ENCODE data around the gene SPCS3.
"Not testable (repeated sequence)": the region's sequence is repeated elsewhere in the genome, so short reads cannot be mapped to it uniquely, and the experiment has no call there.

Gene SPCS3

DNA sequence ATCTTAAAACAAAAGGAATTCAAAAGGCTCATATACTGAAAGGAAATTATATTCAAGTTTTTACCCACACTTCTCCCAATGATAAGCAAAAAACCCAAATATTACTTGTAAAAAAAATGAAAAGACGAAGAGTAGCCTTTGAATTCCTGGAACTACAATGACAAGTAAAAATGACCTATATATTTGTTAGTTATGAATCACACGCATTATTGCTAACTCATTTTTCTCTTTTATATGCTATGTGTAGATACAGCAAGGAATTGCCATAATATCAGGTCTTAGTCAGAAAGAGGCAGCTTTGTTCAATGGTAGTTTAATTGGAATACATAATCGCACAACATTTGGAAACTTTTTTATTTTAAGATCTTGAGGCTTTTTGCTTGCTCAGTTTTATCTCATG is 28.0 kb upstream of the SPCS3 start:
- DNase-seq (ENCODE audit: low read depth), result no peak
- no peak overlapping the region for H3K4me3 ChIP-seq (ENCODE audit: low read depth, low read length)
- TF ChIP-seq, protein P1, sequence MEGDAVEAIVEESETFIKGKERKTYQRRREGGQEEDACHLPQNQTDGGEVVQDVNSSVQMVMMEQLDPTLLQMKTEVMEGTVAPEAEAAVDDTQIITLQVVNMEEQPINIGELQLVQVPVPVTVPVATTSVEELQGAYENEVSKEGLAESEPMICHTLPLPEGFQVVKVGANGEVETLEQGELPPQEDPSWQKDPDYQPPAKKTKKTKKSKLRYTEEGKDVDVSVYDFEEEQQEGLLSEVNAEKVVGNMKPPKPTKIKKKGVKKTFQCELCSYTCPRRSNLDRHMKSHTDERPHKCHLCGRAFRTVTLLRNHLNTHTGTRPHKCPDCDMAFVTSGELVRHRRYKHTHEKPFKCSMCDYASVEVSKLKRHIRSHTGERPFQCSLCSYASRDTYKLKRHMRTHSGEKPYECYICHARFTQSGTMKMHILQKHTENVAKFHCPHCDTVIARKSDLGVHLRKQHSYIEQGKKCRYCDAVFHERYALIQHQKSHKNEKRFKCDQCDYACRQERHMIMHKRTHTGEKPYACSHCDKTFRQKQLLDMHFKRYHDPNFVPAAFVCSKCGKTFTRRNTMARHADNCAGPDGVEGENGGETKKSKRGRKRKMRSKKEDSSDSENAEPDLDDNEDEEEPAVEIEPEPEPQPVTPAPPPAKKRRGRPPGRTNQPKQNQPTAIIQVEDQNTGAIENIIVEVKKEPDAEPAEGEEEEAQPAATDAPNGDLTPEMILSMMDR (IDR thresholded peaks at IDR 0.05; ENCODE audit: control insufficient read depth, extremely low read depth, insufficient read depth), result no peak

DNA sequence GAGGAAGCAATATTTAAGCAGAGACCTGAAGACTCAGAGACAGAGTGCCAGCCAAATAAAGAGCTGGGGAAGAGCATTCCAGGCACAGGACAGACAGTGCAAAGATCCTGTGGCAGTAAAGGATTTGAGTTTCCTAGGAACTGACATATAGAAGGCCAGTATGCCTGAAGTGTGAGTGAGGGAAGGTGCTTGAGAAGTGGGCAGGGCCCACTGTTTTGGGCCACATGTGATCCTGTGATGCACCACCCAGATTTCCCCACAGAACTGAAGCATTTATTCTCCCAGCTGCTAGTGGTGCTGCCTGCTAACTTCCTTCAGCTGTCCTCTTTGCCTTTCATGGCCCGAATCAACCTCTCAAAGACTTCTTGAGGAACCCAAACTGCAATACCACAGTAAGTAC is 26.8 kb upstream of the SPCS3 start:
- DNase-seq (ENCODE audit: low read depth), result no peak
- no peak overlapping the region for H3K4me3 ChIP-seq (ENCODE audit: low read depth, low read length)
- TF ChIP-seq, protein P1 (IDR thresholded peaks at IDR 0.05; ENCODE audit: control insufficient read depth, extremely low read depth, insufficient read depth), result no peak

DNA sequence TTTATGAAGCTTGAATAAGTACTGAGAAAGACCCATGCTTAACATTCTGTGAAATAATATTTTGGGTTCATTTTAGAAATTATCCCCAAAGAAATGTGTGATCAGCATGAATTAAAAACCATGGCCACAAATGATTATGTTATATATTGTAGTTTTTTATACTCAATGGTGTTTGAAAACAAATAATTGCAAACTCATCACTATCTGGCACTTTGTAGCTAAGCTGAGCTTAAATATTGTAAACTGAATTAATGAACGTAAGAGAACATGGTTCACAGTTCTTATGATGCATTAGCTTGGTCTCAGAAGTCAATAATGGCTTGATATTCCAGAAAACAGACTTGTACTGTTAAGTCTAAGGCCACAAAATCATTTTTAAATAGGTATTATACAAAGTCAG is 26.1 kb upstream of the SPCS3 start:
- TF ChIP-seq, protein P1 (IDR thresholded peaks at IDR 0.05; ENCODE audit: control insufficient read depth, extremely low read depth, insufficient read depth), result no peak
- DNase-seq (ENCODE audit: low read depth), result no peak
- H3K4me3 ChIP-seq (ENCODE audit: low read depth, low read length), result no peak overlapping the region

DNA sequence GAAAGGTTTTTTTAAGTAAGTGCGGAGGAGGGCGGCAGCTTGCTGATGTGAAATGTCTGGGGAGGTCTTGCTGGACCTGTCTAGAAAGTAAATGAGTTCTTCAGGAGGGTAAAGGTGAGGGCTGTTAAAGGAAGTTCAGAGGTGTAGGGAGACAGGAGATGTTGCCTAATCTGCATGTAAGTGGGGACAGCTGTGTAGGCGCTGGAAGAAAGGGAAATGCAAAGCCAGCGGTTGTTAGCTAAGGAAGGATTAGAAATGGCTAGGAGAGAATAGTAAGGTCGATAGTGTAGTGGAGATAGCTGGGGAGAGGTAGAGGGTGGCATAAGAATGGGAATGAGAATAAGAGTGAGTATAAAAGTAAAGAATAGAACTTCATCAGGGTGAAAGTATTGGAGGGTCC is 23.9 kb upstream of the SPCS3 start:
- not testable (repeated sequence) for DNase-seq (ENCODE audit: low read depth); H3K4me3 ChIP-seq (ENCODE audit: low read depth, low read length)

DNA sequence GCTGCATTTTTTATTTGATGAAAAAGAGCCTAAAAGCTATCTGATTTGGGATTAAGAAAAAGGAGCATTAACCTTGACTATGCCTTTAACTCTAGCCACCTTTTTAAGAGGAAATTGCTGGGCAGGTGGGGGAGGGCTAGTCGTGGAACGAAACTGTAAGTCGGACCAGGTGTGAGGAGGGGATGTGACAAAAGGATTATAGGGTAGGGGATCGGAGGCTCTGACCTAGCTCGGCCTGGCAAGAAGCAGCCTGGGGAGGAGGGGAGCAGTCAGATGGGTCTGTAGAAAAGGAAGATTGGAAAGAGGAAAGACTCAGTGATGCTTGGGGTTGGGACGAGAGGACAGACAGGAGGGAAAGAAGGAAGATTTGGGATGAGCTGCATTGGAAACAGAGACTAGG is 21.1 kb upstream of the SPCS3 start:
- DNase-seq (ENCODE audit: low read depth), result no peak
- TF ChIP-seq, protein P1 (IDR thresholded peaks at IDR 0.05; ENCODE audit: control insufficient read depth, extremely low read depth, insufficient read depth), result no peak
- H3K4me3 ChIP-seq (ENCODE audit: low read depth, low read length), result no peak overlapping the region

DNA sequence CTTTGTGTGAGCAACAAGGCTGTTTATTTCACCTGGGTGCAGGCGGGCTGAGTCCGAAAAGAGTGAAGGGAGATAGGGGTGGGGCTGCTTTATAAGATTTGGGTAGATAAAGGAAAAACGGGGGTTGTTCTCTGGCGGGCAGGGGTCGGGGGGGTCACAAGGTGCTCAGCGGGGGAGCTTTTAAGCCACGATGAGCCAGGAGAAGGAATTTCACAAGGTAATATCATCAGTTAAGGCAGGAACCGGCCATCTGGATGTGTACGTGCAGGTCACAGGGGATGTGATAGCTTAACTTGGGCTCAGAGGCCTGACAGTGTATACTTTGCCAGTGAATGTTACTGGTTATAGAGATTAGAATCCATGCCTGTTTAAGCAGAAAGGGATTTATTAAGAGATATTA is 19.7 kb upstream of the SPCS3 start:
- H3K4me3 ChIP-seq (ENCODE audit: low read depth, low read length), result no peak overlapping the region
- no peak for DNase-seq (ENCODE audit: low read depth)
- TF ChIP-seq, protein P1 (IDR thresholded peaks at IDR 0.05; ENCODE audit: control insufficient read depth, extremely low read depth, insufficient read depth), result no peak

DNA sequence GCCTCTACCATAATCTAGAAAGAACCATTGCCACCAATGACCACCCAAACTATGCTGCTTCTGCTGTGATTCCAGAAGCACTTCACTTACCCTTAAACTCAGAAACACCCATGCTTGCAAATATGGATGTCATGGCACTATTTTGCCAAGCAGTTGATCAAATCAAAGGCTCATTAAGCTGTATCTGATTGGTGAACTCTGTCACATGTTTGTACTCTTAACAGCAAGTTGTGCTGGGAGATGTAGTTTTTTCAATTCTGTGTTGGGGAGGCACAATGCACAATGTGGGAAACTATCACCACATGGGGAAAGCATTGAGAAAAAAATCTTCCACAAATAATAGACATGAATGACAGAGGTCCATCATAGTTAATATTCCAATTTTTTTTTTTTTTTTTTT is 19.2 kb upstream of the SPCS3 start:
- no peak for DNase-seq (ENCODE audit: low read depth)
- H3K4me3 ChIP-seq (ENCODE audit: low read depth, low read length), result no peak overlapping the region
- TF ChIP-seq, protein P1 (IDR thresholded peaks at IDR 0.05; ENCODE audit: control insufficient read depth, extremely low read depth, insufficient read depth), result no peak

Measured in LNCaP clone FGC (cell line).